ENCODE results near the gene SBNO2. TPM values are rescaled to one million over a fixed set of nuclear protein-coding genes. Genes with fewer than 3 reads are reported as not detected.

SBNO2 gene
- polyA plus RNA-seq, 2 donors, result 43.1 to 56.5 TPM

DNA sequence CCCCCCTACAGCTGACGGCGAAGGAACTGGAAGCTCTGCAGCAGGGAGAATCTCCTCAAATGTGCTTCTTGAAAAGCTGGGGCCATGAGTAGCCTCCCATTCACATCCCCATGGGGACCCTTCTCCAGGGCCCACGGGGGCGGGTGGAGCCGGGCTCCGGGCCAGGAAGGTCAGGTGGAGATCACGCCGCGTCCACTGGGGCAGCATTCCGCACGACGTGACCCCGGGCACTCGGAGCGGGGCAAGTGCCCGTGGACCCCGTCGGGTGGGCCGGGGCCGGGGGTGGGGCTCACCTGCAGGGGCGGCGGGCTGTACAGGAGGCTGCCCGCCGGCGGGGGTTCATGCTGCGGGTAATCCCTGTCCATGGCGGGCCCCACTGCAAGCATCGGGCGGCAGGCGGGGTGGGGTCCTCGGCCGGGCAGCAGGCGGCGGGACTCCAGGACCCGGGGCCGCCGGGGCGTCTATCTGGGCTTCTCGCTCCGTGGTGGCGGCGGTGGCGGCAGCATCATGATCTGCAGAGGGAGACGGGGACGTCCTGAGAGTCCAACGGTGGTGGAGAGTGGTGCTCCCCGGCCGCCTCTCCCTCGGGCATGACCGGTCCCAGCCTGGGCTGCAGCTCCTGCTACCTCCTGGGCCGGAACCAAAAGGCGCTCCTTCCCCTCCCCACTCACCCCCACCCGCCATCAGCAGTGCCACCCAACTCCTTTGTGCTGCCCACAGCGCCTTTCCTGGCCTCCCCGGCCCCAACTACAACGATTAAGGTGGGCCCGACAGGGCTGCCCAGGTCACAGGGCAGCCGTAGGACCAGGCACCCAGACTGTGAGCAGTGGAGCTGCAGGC is 20.0 kb downstream of the SBNO2 start:
- no peaks in the 10 kb centered on the region for H3K27me3 ChIP-seq (ENCODE audit: control insufficient read depth in 1 of 2, insufficient read depth in 2 of 2, low read length in 2 of 2)
- H3K4me3 ChIP-seq (ENCODE audit: low read depth in 1 of 2, low read length in 2 of 2), result peak overlapping the region; percentile 12 to 19
- 84 to 89% methylated on average over 57 to 58 of the region's 58 CpGs for WGBS, 2 donors
- no peaks in the 10 kb centered on the region for H3K9me3 ChIP-seq (ENCODE audit: control insufficient read depth in 2 of 2, insufficient read depth in 1 of 2, low read depth in 1 of 2, low read length in 1 of 2)
- H3K36me3 ChIP-seq (ENCODE audit: control insufficient read depth in 2 of 2, insufficient read depth in 2 of 2, low read length in 1 of 2), result peaks cover 0 to 25% of the 10 kb centered on the region in 2 donors
- H3K4me1 ChIP-seq (ENCODE audit: control insufficient read depth in 2 of 2, insufficient read depth in 2 of 2, low read length in 1 of 2), result peaks cover 10 to 39% of the 10 kb centered on the region in 2 donors
- peak overlapping the region; percentile 97 to 98 for H3K27ac ChIP-seq (ENCODE audit: low read depth in 2 of 2, low read length in 1 of 2)

DNA sequence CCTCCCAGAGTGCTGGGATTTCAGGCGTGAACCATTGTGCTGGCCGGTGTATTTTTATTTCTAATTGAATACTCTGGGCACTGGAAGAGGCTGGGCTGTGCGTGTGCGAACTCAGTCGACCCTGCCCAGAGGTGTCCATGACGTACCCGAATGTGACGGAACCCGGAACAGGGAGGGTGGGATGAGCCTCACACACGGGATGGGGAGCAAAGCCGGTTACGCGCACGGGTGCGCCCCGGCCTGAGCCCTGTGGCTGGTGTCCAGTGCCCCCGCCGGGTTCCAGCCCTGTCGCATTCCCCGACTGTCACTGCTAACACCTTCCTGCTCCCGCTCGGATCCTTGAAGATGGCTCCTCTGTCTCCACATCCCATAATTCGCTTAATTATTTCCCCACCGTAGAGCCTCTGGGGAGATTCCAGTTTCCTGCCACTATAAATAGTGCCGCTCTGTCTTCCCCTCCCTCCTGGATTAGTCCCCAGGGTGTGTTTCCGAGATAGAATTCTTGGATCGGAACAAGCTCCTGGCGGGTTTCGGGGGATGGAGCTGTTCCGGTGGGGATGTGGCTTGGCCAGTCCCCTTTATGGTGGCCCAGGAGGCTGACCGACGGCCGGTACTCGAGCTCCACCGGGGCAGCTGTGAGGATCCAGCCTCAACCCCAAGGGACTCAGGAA is 22.0 kb downstream of the SBNO2 start:
- H3K27ac ChIP-seq (ENCODE audit: low read depth in 2 of 2, low read length in 1 of 2), result peak overlapping the region; percentile 49 to 51
- peaks cover 0 to 18% of the 10 kb centered on the region in 2 donors for H3K36me3 ChIP-seq (ENCODE audit: control insufficient read depth in 2 of 2, insufficient read depth in 2 of 2, low read length in 1 of 2)
- no peaks in the 10 kb centered on the region for H3K27me3 ChIP-seq (ENCODE audit: control insufficient read depth in 1 of 2, insufficient read depth in 2 of 2, low read length in 2 of 2)
- no peak overlapping the region for H3K4me3 ChIP-seq (ENCODE audit: low read depth in 1 of 2, low read length in 2 of 2)
- 75 to 85% methylated on average over 35 of the region's 35 CpGs for WGBS, 2 donors
- no peaks in the 10 kb centered on the region for H3K9me3 ChIP-seq (ENCODE audit: control insufficient read depth in 2 of 2, insufficient read depth in 1 of 2, low read depth in 1 of 2, low read length in 1 of 2)
- H3K4me1 ChIP-seq (ENCODE audit: control insufficient read depth in 2 of 2, insufficient read depth in 2 of 2, low read length in 1 of 2), result peaks cover 10 to 38% of the 10 kb centered on the region in 2 donors

DNA sequence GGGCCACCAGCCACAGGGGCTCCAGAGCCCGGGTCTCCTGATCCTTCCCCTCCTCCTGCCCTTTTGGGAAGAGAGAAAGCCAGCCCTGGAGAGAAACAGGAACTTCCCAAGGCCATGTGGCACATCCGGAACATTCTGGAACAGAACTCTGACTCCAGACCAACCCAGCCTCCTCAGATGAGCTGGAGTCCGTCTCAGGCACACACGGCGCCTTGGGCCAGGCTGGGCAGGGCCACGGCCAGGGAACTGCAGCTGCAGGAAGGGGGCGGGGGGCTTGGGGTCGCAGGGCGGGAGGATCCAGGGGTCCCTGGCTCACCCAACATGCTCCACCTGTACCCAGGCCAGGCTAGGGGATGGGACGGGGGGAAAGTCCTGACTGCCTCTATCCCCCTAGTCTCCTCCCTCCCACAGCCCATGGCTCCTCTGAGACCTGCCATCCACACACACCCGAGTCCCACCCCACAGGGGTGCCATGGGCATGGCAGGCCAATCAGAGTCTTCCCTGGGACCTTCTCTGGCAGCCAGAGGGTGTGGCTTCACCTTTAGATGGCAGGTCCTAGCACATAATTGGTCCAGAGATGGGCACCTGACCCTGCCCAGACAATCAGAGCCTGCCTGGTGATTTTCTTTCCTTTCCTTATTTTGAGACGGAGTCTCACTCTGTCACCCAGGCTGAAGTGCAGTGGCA is 22.9 kb downstream of the SBNO2 start:
- Histone ChIP-seq H3K36me3 (ENCODE audit: control insufficient read depth in 2 of 2, insufficient read depth in 2 of 2, low read length in 1 of 2) (peaks cover 0 to 24% of the 10 kb centered on the region in 2 donors), H3K4me1 (ENCODE audit: control insufficient read depth in 2 of 2, insufficient read depth in 2 of 2, low read length in 1 of 2) (peaks cover 10 to 30% of the 10 kb centered on the region in 2 donors), H3K27me3 (ENCODE audit: control insufficient read depth in 1 of 2, insufficient read depth in 2 of 2, low read length in 2 of 2) (no peaks in the 10 kb centered on the region), H3K27ac (ENCODE audit: low read depth in 2 of 2, low read length in 1 of 2) (peak overlapping the region; percentile 37 to 43), H3K9me3 (ENCODE audit: control insufficient read depth in 2 of 2, insufficient read depth in 1 of 2, low read depth in 1 of 2, low read length in 1 of 2) (no peaks in the 10 kb centered on the region), H3K4me3 (ENCODE audit: low read depth in 1 of 2, low read length in 2 of 2) (no peak overlapping the region)
- WGBS, 2 donors, result 88 to 94% methylated on average over 12 of the region's 12 CpGs

DNA sequence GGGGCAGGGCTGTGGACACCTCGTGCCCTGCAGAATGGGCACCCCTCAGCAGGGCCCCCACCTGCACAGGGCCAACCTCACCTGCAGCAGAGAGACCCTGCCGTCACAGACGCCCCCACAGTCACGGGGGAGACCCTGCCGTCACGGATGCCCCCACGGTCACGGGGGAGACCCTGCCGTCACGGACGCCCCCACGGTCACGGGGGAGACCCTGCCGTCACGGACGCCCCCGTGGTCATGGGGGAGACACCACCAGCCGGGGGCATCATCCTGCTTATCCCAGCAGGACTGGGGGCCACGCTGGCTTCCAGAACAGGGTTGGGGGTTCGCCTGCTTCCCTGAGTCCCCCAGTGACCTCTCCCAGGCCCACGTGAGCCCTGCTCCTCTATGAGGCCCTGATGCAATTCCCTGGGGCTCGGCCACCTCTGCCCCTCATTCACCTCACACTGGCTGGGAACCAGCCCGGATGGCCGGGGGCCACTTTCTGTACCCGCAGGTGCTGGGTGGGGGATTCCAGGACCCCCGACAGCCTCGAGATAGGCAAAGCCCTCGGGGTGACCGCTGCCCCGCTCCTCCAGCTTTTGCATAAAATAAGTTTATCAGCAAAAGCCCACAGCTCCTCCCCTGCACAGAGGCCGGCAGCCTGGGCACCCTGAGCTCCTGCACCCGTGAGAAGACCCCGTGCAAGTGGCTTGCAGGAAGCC is 23.6 kb downstream of the SBNO2 start:
- no peak overlapping the region for H3K4me3 ChIP-seq (ENCODE audit: low read depth in 1 of 2, low read length in 2 of 2)
- whole genome bisulfite sequencing, 2 donors, result 89 to 93% methylated on average over 29 to 33 of the region's 33 CpGs
- peaks cover 6 to 23% of the 10 kb centered on the region in 2 donors for H3K4me1 ChIP-seq (ENCODE audit: control insufficient read depth in 2 of 2, insufficient read depth in 2 of 2, low read length in 1 of 2)
- H3K36me3 ChIP-seq (ENCODE audit: control insufficient read depth in 2 of 2, insufficient read depth in 2 of 2, low read length in 1 of 2), result peaks cover 0 to 31% of the 10 kb centered on the region in 2 donors
- H3K27me3 ChIP-seq (ENCODE audit: control insufficient read depth in 1 of 2, insufficient read depth in 2 of 2, low read length in 2 of 2), result no peaks in the 10 kb centered on the region
- no peak overlapping the region for H3K27ac ChIP-seq (ENCODE audit: low read depth in 2 of 2, low read length in 1 of 2)
- no peaks in the 10 kb centered on the region for H3K9me3 ChIP-seq (ENCODE audit: control insufficient read depth in 2 of 2, insufficient read depth in 1 of 2, low read depth in 1 of 2, low read length in 1 of 2)

DNA sequence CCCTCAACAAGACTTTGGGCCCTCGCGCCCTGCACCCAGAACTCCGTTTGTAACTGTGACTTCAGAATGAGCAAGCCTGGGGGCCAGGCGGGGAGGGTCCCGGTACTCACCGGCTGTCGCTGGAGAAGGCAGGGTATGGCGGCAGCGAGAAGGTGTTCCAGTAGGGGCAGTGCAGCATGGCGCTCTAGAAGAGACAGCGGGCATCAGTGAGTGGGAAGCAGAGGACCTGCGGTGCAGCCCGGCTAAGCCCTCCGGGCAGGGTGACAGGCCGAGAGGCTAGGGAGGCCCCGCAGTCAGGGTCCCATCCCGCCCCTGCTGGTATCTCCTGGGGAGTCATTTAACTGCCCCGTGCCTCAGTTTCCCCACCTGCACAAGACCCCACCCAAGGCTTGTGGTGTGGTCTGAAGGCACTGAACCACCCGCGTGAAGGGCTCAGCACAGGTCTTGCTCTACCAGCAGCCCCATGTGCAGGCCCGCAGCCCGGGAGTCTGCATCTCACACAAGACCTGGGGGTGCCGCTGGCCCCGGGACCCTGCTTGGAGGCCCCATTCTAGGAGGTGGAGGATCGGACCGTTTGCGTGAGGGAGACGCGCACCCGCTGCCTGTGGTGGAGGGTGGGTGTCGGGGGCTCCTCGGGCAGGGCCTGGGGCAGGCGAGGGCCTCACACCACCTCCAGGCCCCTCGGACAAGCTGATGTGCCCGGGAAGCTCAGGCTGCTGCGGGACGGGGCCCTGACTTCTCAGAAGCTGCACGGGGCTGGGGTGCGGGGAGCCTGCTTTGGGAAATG is 24.6 kb downstream of the SBNO2 start:
- no peaks in the 10 kb centered on the region for H3K27me3 ChIP-seq (ENCODE audit: control insufficient read depth in 1 of 2, insufficient read depth in 2 of 2, low read length in 2 of 2)
- peaks cover 5 to 14% of the 10 kb centered on the region in 2 donors for H3K4me1 ChIP-seq (ENCODE audit: control insufficient read depth in 2 of 2, insufficient read depth in 2 of 2, low read length in 1 of 2)
- H3K4me3 ChIP-seq (ENCODE audit: low read depth in 1 of 2, low read length in 2 of 2), result no peak overlapping the region
- H3K36me3 ChIP-seq (ENCODE audit: control insufficient read depth in 2 of 2, insufficient read depth in 2 of 2, low read length in 1 of 2), result peaks cover 0 to 32% of the 10 kb centered on the region in 2 donors
- H3K9me3 ChIP-seq (ENCODE audit: control insufficient read depth in 2 of 2, insufficient read depth in 1 of 2, low read depth in 1 of 2, low read length in 1 of 2), result no peaks in the 10 kb centered on the region
- peak overlapping the region; percentile 6 to 29 for H3K27ac ChIP-seq (ENCODE audit: low read depth in 2 of 2, low read length in 1 of 2)
- 90 to 95% methylated on average over 39 of the region's 39 CpGs for WGBS, 2 donors

DNA sequence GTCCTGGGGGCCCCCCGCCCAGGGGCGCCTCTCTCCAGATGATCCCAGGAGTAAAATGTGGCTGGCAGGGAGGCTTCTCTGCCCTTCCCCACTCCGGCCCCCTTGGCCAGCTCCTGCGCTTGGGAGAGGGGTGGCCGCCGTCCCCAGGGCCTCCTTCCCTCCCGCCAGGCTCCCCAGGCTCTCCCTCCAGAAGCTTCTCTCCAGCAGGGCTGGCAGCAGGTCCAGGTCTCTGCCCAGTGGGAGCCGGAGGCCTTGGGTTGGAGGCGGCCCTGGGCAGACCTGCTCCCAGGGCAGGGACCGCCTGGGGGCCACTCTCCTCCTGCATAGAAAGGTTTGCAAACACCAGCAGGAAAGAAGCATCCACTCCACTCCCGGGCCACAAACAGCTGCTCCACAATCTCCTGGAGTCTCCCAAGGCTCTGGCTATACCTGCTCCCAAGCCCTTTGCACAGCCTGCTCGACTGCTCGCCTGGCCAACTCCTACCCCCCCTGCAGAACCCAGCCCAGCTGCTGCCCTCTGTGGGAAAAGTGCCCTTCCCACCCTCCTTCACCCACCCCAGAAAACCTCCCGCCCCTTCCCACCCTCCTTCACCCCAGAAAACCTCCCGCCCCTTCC is 26.0 kb downstream of the SBNO2 start:
- 74 to 87% methylated on average over 14 to 15 of the region's 15 CpGs for WGBS, 2 donors
- no peaks in the 10 kb centered on the region for H3K9me3 ChIP-seq (ENCODE audit: control insufficient read depth in 2 of 2, insufficient read depth in 1 of 2, low read depth in 1 of 2, low read length in 1 of 2)
- peak overlapping the region in 1 of 2 donors; percentile 60 for H3K27ac ChIP-seq (ENCODE audit: low read depth in 2 of 2, low read length in 1 of 2)
- no peak overlapping the region for H3K4me3 ChIP-seq (ENCODE audit: low read depth in 1 of 2, low read length in 2 of 2)
- H3K36me3 ChIP-seq (ENCODE audit: control insufficient read depth in 2 of 2, insufficient read depth in 2 of 2, low read length in 1 of 2), result peaks cover 6 to 38% of the 10 kb centered on the region in 2 donors
- H3K27me3 ChIP-seq (ENCODE audit: control insufficient read depth in 1 of 2, insufficient read depth in 2 of 2, low read length in 2 of 2), result no peaks in the 10 kb centered on the region
- H3K4me1 ChIP-seq (ENCODE audit: control insufficient read depth in 2 of 2, insufficient read depth in 2 of 2, low read length in 1 of 2), result peaks cover 0 to 10% of the 10 kb centered on the region in 2 donors

DNA sequence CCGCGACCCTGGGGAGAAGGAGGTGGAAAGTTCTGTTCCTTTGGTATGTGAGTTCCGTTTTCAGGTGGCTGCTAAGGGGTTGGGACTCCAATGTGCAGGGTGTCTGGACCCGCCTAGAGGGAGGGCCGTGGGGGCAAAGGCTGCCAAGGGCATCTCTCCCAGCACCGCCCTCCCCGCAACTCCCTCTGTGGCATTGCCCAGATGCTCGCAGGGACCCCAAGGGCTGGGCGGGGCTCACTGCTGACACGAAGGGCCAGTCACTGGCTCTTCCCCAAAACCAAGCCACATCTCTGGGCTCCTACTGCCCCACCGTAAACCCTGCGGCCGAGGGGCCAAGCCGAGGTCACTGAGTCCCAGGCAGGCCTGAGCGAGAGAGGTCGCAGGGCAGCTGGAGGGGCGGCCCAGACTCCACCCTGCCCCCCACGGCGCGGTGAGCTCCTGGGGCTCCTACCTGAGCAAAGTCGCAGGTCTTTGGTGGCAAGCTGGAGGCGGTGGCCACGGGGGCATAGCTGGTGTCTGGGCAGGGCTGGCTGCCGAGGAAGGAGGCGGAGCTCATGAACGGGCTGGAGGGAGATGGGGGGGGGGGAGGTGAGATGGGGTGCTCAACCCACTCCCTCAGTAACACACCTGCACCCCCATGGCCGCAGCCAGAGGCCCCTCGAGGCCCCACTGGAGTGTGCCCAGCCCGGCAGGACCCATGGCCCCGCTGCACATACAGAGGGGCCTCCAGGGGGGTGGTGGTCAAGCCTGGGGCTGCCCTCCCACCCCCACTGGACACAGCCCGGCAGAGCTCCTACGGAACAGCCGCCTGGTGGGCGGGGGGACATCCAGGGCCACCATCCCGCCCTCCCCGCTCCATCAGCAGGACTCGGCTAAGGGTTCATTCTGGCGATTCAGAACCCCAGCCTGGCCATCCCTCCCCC is 26.9 kb downstream of the SBNO2 start:
- H3K4me3 ChIP-seq (ENCODE audit: low read depth in 1 of 2, low read length in 2 of 2), result no peak overlapping the region
- WGBS, 2 donors, result 69 to 78% methylated on average over 35 to 38 of the region's 38 CpGs
- H3K27me3 ChIP-seq (ENCODE audit: control insufficient read depth in 1 of 2, insufficient read depth in 2 of 2, low read length in 2 of 2), result no peaks in the 10 kb centered on the region
- peaks cover 6 to 37% of the 10 kb centered on the region in 2 donors for H3K36me3 ChIP-seq (ENCODE audit: control insufficient read depth in 2 of 2, insufficient read depth in 2 of 2, low read length in 1 of 2)
- peaks cover 0 to 10% of the 10 kb centered on the region in 2 donors for H3K4me1 ChIP-seq (ENCODE audit: control insufficient read depth in 2 of 2, insufficient read depth in 2 of 2, low read length in 1 of 2)
- H3K9me3 ChIP-seq (ENCODE audit: control insufficient read depth in 2 of 2, insufficient read depth in 1 of 2, low read depth in 1 of 2, low read length in 1 of 2), result no peaks in the 10 kb centered on the region
- no peak overlapping the region for H3K27ac ChIP-seq (ENCODE audit: low read depth in 2 of 2, low read length in 1 of 2)

DNA sequence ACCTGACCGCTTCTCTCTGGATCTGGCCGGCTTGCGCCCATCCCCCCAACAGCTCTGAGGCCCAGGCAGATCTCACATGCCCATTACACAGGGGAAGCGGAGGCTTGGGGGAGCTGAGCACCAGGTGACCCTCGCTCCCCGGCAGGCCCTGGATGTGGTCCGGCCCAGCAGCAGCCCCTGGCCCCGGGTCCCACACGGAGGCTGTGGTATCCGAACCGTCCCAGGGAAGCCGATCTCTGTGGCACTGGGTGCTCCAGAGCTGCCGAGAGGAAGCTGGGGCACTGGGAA is 27.7 kb downstream of the SBNO2 start:
- Histone ChIP-seq H3K27ac (ENCODE audit: low read depth in 2 of 2, low read length in 1 of 2) (no peak overlapping the region), H3K4me3 (ENCODE audit: low read depth in 1 of 2, low read length in 2 of 2) (no peak overlapping the region), H3K4me1 (ENCODE audit: control insufficient read depth in 2 of 2, insufficient read depth in 2 of 2, low read length in 1 of 2) (peaks cover 0 to 10% of the 10 kb centered on the region in 2 donors), H3K36me3 (ENCODE audit: control insufficient read depth in 2 of 2, insufficient read depth in 2 of 2, low read length in 1 of 2) (peaks cover 6 to 37% of the 10 kb centered on the region in 2 donors), H3K27me3 (ENCODE audit: control insufficient read depth in 1 of 2, insufficient read depth in 2 of 2, low read length in 2 of 2) (no peaks in the 10 kb centered on the region), H3K9me3 (ENCODE audit: control insufficient read depth in 2 of 2, insufficient read depth in 1 of 2, low read depth in 1 of 2, low read length in 1 of 2) (no peaks in the 10 kb centered on the region)
- 88 to 96% methylated on average over 13 of the region's 13 CpGs for WGBS, 2 donors

All from esophagus (tissue), 2 donors.